HG03095 (cell line): ENCODE data around the gene UBL4A.

Source experiments
- ATAC-seq: cut with Tn5 transposase; IDR thresholded peaks from one replicate; pipeline ENCODE4 v1.9.1; 2021; ENCODE audit warnings: moderate library complexity; ENCODE audit not compliant: unreplicated experiment

Gene UBL4A

DNA sequence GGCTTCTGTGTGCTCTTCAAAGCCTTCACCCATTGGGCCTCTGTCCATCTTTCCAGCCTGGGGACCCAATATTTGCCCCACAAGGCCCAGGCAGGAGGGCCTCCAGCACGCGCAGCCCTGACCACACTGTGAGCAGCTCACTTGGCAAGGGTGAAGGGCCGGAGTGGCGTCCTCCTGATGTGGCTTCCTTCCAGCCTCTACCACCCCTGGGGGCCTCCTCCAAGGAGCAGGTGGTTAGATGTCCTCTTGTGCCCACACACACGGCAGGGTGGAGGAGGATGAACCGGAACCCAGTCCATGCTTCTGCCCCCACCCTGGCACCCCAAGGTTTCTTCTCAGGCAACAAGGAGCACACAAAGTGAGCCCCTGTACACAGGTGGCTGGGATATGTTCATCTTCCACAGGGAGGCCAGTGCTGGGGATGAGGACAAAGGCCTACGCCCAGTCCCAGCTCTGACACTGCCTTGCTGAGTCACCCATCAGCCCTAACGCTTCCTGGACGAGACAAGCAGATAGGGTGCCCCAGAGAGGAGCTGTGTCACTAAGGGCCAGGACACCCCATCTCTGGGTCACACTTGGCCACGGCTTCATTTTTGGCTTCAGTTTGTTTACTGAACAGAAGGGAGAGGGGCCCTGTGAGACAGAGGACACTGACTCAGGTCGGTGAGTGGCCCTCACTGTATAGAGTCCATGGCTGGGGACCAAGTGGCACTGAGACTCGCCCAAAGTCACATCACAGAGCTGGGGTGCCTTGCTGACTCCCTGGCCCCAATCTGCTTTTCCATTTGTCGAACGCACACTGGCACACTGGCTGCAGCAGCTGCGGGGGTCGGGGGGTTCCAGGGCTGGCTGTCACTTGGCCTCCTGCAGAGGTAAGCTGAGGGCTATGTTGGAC, 1.9 kb downstream of the UBL4A start:
- no peak for ATAC-seq

DNA sequence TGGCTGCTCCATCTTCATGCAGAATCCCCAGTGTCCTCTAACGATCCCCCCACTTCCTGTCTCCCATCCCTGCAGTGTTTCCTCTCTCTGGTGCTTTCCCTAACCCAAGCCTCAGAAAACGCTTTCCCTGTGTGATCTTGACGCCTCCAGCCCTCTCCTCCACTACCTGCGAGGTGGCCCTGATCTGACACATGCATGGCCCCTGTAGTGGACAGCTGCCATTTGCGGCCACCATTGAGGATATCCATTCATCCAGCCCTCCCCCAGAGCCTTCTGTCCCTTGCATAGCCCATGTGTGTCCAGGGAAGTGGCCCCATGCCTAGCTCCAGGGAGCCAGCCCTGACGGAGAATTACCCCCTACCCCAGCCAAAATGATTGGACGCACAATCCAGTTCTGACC, 3.1 kb downstream of the UBL4A start:
- no peak for ATAC-seq

DNA sequence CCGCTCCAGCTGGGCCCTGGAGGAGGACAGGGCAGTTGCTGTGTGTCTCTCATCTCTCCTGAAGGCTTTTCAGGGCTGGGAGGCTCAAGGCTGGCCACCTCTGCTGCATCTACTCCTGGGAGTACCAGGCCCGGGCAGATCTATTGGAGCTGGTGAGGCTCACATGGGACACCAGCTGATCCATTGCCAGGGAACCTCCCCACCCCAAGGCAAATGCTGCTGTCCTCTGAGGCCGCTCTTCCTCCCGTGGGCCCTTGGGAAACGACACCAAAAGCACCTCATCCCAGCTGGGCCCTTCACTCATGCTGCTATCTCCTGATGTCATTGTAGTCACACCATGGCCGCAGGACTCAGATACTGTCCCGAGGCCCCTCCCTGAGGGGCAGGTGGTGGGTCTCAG, 3.6 kb downstream of the UBL4A start:
- ATAC-seq, result no peak

DNA sequence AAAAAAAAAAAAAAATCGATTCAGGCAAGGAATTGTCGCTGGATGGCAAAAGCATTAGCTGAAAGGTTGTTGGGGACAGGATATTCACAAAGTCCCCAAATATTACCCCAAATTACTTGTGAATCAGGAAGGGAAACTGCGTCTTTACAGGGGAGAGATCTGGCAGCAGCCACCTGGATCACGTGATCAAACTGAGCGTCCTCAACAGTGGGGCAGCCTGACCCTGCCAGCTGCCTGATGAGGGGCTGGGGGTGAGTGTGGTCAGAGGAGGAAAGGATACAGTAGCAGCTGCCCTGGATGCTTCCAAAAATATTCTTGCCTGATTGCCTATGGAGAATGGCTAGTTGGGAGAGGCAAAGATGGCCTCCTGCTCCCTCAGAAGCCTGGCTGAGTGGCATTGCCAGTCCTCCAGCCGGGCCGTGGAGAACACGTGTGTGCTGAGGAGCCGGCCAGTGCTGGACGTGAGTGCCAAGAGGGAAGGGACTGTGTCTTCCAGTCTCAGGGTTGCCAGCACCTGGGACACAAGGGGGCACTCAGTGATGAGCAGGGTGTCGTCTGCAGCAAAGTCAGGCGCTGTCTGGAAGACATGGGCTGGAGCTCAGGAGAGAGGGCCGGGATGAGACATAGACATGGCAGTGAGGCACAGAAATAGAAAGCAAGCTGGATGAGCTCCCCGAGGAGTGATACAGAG, 4.4 kb downstream of the UBL4A start:
- no peak for ATAC-seq

DNA sequence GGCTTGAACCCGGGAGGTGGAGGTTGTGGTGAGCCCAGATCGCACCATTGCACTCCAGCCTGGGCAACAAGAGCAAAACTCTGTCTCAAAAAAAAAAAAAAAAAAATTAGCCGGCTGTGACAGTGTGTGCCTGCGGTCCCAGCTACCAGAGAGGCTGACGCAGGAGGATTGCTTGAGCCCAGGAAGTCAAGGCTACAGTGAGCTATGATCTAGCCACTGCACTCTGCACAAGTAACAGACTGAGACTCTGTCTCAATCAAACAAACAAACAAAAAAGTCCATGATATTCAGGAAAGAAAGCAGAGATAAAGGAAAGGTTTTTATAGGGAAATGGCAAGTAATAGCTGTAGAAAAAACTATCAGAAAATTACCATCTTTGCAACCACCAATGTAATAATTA, 5.2 kb downstream of the UBL4A start:
- no peak for ATAC-seq

DNA sequence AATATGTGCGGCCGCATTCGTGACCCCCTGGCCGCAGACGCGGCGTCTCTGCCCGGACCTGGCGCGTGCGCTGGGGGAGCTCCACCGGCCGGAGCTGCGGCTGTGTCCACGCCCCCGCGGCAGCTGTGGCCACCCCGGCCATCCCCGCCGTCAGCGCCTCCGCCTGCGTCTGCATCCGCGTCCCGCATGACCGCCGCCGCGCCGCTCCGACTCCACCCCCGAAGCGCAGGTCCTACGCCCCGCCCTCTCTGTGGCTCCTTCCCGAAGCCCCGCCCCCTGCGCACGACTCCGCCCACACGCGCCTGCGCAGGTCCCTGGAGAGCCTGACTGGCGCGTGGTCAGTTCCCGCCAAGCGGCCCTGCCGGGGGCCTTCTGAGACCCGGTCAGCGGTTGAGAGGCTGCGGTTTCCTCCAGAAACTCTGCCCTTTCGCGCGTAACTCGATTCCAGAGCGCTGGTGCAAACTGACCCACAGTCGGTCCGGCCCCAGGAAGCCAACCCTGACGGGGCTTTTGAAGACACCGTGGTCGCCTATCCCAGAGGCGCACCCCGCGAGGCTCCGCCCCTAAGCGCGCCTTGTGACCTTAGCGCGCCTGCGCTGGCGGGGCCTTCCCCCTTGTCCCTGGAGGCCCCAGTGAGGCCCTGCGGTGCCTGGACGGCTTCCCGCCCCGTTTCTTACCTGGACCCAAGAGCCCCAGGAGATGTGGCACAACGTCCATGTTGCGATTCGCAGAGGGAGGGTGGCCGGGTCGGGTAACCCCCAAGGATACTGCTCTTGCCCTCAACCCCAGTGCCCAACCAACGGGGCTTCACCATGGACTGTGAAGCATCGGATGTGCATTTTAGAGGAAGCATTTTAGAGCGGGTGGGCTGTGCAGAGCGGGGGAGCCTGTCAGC, 7.4 kb downstream of the UBL4A start, which contains the start of gene LAGE3:
Gene LAGE3, minus strand, starts transcription at position 554 of the 895 bp plus-strand sequence. Its CDS starts 366 bp downstream, at position 188.
- peak; percentile 71 for ATAC-seq

DNA sequence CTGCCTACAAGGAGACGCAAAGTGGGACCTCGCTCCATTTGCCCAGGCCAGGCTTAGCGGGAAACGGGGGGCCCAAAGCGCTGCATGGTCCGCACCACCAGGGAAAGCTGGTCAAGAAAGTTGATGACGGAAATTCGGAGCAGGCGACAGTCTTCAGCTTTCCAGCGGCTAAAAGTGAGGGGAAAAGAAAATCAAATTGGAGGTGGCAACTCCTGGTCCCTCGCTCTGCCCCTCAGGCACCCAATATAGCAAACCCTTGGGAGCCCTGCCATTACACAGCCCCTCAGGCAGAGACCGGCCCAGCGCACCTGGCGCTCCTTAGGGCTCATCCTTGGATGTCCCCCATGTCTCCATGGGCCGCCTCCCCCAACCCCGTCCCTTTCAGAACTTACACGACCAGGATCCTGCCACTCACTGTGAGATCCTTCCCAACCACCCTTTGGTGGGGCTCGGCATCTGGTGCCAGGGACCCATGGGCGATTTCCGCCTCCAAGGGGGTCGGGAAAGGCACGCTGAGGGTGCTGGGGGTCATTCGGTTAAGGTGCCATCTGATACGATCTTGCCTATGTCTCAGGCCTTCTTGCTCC, 8.4 kb downstream of the UBL4A start:
- ATAC-seq, result no peak

DNA sequence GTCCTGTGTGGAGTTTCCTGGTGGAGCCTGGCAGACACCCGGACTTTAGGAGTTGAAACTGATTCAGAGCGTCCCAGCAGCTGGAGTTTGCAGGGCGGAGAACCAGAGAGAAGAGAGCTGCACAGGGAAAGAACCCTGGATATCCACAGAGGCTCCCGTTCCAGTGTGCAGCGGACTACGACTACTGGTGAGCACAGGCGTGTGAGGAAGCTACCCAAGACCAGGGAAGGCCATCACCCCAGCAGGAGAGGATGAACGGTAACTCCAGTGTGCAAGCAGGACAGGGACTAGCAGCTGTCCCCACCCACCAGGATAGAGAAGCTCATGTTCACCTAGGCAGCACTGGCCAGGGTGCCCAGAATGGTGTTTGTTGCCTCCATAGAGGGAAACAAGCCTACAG, 9.6 kb downstream of the UBL4A start:
- no peak for ATAC-seq

DNA sequence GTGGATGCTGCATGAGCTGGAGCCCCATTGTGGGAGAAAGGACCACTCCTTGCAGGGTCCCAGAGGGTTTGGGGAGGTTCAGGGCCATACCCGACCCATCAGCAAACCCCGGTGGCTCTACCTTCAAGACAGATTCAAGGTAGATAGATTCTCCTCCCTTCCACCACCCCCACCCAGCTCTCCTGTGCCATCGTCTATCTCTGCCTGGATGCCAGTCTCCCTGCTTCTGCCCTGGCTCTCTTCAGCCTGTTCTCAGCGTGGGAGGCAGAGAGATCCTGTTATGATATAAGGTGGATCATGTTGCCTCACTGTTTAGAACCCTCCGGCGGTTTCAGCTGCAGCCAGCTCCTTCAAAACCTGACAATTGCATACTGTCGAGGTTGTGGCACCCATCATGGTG, 12.7 kb downstream of the UBL4A start:
- no peak for ATAC-seq

DNA sequence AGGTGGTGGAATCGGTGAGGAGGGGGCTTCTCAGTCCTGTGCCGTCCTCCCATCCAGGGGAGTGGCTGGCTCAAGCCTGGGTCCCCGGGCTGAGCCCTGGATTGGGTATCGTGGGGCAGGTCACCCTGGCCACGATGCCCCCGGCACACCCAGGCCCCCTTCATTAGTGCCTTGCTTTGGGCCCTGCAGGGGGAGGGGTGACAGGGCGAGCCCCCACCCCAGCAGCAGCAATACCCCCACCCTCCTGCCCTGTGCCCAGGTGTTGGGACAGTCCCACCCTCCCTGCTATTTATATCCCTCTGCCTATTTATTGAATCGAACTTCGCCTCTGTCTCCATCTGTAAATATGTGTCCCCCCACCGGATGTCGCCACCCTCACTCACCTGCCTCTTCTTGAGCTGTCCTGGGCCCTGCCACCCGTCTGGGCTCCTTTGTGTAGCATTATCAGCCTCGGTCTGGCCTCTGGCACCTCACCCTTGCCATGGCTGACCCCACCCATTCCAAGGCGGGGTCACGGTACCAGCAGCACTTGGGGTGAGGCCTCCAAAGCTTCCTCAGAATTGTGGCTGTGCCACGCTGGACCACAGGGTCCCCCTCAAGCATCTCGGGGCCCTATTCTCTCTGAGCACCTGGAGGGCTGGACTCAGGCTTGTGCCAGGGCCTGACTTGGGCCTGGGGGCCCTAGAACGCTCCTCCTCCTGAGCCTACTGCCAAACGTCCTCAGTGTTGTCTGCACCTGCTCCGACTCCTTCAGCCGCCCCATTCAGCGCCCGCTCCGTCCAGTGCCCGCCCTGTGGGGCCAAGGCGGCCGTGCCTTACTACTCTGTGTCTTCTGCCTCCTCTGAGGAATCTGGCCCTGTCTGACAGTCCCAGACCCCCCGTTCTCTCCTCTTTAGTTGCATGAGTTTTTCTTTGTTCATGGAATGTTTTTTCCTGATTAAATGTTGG, 13.5 kb downstream of the UBL4A start:
- no peak for ATAC-seq

DNA sequence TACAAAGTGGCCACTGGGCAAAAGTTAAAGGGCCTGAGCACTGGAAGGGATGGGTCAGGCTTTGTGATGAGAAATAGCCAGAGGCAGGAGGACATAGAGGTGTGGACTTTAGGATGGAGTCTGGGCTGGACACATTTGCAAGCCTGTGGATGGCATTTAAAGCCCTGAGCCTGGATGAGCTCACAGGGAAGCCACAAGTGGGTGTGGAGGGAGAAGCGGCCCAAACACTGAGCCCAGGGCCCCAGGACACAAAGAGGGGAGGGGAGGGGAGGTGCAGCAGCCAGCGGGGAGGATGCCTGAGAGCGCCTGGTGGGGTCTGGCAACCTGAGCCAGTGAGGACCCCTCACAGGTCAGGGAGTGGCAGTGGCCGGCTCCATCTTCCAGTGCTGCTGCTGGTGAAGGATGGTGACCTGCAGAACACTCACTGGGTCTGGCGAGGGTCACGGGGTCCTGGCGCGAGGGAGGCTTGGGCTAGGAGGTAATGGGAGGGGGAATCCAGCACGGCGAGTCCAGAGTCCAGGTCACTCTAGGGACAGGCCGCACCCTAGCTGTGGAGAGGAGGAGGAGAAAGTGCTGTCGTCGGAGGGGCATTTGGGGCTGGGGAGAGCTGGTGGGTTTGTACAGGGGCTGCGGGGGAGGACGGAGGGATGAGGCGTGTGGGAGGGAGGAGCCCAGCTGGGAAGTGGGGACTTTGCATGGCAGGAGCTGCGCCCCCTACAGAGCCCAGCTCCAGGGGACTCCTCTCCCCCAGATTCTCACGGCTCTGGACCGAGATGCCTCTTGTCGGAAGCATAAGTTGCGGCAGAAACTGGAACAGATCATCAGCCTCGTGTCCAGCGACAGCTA, 14.4 kb downstream of the UBL4A start:
- no peak for ATAC-seq

DNA sequence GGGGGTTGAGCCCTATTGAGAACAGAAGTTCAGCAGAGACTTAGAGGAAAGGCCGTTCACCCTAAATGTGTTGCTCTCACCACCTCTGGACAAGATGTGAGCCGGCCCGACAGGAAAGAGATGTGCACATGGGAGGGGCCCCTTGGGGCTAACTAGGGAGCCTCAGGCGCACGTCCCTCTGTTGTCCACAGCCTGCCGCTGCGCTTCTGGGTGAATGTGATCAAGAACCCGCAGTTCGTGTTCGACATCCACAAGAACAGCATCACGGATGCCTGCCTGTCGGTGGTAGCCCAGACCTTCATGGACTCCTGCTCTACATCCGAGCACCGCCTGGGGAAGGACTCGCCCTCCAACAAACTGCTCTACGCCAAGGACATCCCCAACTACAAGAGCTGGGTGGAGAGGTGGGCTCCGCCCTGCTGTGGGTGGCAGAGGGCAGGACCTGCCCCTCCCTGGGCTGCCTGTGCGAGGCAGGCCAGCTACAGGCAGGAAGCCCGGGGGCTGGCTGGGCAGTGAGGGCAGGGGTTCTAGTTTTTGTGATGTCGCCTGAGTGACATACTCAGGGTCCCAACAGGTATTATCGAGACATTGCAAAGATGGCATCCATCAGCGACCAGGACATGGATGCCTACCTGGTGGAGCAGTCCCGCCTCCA, 15.4 kb downstream of the UBL4A start:
- ATAC-seq, result no peak

DNA sequence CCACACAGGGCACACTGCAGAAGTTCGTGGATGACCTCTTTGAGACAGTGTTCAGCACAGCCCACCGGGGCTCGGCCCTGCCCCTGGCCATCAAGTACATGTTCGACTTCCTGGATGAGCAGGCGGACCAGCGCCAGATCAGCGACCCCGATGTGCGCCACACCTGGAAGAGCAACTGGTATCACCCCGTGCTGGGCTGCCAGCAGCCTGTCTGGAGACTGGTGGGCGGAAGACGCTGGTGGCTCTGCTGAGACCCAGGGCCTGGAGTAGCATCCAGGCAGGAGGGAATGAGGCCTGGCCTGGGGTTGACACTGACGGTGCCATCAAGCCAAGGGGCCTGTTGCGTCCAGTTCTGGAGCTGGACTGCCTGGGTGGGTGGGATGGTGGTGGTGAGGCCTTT, 16.0 kb downstream of the UBL4A start:
- ATAC-seq, result no peak

DNA sequence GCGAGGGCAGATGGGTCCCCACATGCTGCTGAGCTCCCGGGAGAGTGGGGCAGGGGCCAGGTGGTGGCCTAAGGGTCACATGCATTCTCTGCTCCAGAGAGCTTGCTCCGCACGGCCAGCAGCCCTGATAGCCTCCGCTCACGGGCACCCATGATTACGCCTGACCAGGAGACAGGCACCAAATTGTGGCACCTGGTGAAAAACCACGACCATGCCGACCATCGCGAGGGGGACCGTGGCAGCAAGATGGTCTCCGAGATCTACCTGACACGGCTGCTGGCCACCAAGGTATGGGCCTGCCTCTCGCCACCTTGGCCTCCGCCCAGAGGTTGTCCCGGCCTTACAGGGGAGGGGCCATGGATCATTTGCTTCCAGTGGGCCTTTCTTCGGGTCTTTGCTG, 16.5 kb downstream of the UBL4A start:
- ATAC-seq, result no peak

DNA sequence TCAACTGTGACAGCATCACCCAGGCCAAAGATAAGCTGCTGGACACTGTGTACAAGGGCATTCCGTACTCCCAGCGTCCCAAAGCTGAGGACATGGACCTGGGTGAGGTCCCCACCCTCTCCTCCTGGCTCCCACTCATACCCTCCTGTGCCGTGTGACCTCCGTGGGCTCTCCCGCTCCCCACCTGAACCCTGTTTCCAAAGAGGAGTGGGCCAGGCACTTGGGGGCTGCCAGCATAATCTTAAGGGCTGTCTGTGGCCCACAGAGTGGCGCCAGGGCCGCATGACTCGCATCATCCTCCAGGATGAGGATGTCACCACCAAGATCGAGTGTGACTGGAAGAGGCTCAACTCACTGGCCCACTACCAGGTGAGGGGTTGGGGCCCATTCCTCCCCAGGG, 17.3 kb downstream of the UBL4A start:
- ATAC-seq, result no peak

DNA sequence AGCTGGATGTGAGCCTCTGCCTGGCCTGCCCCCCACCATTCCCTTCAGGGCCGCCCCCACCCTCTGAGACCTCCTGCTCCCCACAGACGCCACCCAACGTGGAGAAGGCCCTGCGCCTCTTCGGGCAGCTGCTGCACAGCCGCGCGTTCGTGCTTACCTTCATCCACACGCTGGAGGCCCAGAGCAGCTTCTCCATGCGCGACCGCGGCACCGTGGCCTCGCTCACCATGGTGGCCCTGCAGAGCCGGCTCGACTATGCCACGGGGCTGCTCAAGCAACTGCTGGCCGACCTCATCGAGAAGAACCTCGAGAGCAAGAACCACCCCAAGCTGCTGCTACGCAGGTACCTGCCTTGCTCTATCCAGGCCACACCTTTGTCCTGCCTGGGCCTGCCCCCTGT, 18.2 kb downstream of the UBL4A start:
- no peak for ATAC-seq

DNA sequence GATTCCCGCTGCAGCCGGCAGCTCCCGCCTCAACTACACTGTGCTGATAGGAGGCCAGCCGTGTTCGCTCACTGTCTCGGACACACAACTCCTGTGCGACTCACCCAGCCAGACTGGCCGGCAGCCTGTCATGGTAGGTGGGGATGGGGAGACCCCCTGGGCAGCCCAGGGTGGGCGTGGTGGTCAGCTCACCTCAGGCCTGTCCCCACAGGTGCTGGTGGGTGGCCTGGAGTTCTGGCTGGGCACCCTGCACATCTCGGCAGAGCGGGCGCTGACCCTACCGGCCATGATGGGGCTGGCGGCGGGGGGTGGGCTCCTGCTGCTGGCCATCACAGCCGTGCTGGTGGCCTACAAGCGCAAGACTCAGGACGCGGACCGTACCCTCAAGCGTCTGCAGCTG, 18.9 kb downstream of the UBL4A start:
- ATAC-seq, result no peak

DNA sequence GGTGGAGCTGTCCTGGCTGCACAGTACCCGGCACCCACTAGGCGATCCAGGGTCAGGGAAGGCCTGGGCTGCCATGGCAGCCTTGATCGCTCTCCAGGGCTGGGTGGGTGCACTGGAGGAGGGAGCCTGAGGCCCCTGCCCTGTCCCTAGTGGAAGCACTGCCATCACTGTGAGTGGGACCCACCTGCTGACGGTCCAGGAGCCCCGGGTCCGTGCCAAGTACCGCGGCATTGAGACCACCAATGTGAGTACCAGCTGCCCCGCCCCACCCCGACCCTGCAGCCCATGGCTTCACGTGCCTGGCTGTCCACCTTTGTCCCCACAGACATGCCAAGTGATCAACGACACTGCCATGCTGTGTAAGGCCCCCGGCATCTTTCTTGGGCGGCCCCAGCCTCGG, 19.5 kb downstream of the UBL4A start:
- no peak for ATAC-seq
